ENCODE measurements around the gene PRDM16.

Gene PRDM16

GRCh38 chr1:3337798-3338724, 269.1 kb downstream of the PRDM16 start:
- Histone ChIP-seq H3K36me3 (ENCODE audit: control insufficient read depth in 2 of 2, insufficient read depth in 2 of 2, low read length in 2 of 2) (no peaks in the 10 kb centered on the region), H3K4me3 (ENCODE audit: low read length in 2 of 2) (no peak overlapping the region), H3K27ac (ENCODE audit: low read length) (no peak overlapping the region), H3K4me1 (ENCODE audit: control insufficient read depth, insufficient read depth, low read length) (peaks cover 8% of the 10 kb centered on the region), H3K9ac (ENCODE audit: low read length in 2 of 2) (no peak overlapping the region), H3K9me3 (ENCODE audit: control insufficient read depth in 2 of 2, low read length in 2 of 2) (peaks cover 0 to 2% of the 10 kb centered on the region in 2 donors), H3K27me3 (ENCODE audit: control insufficient read depth in 1 of 2, insufficient read depth in 2 of 2, low read length in 2 of 2) (no peaks in the 10 kb centered on the region)

GRCh38 chr1:3338725-3339070, 269.7 kb downstream of the PRDM16 start:
- no peak overlapping the region for H3K9ac ChIP-seq (ENCODE audit: low read length in 2 of 2)

GRCh38 chr1:3339856-3340255, 270.9 kb downstream of the PRDM16 start:
- H3K9ac ChIP-seq (ENCODE audit: low read length in 2 of 2), result no peak overlapping the region
- no peak overlapping the region for H3K27ac ChIP-seq (ENCODE audit: low read length)
- peaks cover 2% of the 10 kb centered on the region in 2 donors for H3K9me3 ChIP-seq (ENCODE audit: control insufficient read depth in 2 of 2, low read length in 2 of 2)
- H3K4me1 ChIP-seq (ENCODE audit: control insufficient read depth, insufficient read depth, low read length), result peaks cover 1% of the 10 kb centered on the region
- H3K36me3 ChIP-seq (ENCODE audit: control insufficient read depth in 2 of 2, insufficient read depth in 2 of 2, low read length in 2 of 2), result no peaks in the 10 kb centered on the region
- H3K27me3 ChIP-seq (ENCODE audit: control insufficient read depth in 1 of 2, insufficient read depth in 2 of 2, low read length in 2 of 2), result no peaks in the 10 kb centered on the region
- no peak overlapping the region for H3K4me3 ChIP-seq (ENCODE audit: low read length in 2 of 2)

More at GRCh38 chr1:3338725-3339070, 269.7 kb downstream of the PRDM16 start:
- H3K4me1 ChIP-seq (ENCODE audit: control insufficient read depth, insufficient read depth, low read length), result peaks cover 8% of the 10 kb centered on the region
- H3K4me3 ChIP-seq (ENCODE audit: low read length in 2 of 2), result no peak overlapping the region
- H3K27me3 ChIP-seq (ENCODE audit: control insufficient read depth in 1 of 2, insufficient read depth in 2 of 2, low read length in 2 of 2), result no peaks in the 10 kb centered on the region
- no peaks in the 10 kb centered on the region for H3K36me3 ChIP-seq (ENCODE audit: control insufficient read depth in 2 of 2, insufficient read depth in 2 of 2, low read length in 2 of 2)
- no peak overlapping the region for H3K27ac ChIP-seq (ENCODE audit: low read length)
- H3K9me3 ChIP-seq (ENCODE audit: control insufficient read depth in 2 of 2, low read length in 2 of 2), result peaks cover 2% of the 10 kb centered on the region in 2 donors

- no peaks in the 10 kb centered on the region for H3K27me3 ChIP-seq (ENCODE audit: control insufficient read depth in 1 of 2, insufficient read depth in 2 of 2, low read length in 2 of 2)
These were observed 271.7 kb downstream of the PRDM16 start for GRCh38 chr1:3340548-3341235.

GRCh38 chr1:3341236-3341994, 272.4 kb downstream of the PRDM16 start:
- Histone ChIP-seq H3K9me3 (ENCODE audit: control insufficient read depth in 2 of 2, low read length in 2 of 2) (peaks cover 2% of the 10 kb centered on the region in 2 donors), H3K9ac (ENCODE audit: low read length in 2 of 2) (no peak overlapping the region), H3K27ac (ENCODE audit: low read length) (no peak overlapping the region), H3K27me3 (ENCODE audit: control insufficient read depth in 1 of 2, insufficient read depth in 2 of 2, low read length in 2 of 2) (no peaks in the 10 kb centered on the region), H3K4me1 (ENCODE audit: control insufficient read depth, insufficient read depth, low read length) (no peaks in the 10 kb centered on the region), H3K36me3 (ENCODE audit: control insufficient read depth in 2 of 2, insufficient read depth in 2 of 2, low read length in 2 of 2) (no peaks in the 10 kb centered on the region), H3K4me3 (ENCODE audit: low read length in 2 of 2) (no peak overlapping the region)

More at GRCh38 chr1:3340548-3341235, 271.7 kb downstream of the PRDM16 start:
- Histone ChIP-seq H3K9ac (ENCODE audit: low read length in 2 of 2) (no peak overlapping the region), H3K4me1 (ENCODE audit: control insufficient read depth, insufficient read depth, low read length) (no peaks in the 10 kb centered on the region), H3K27ac (ENCODE audit: low read length) (no peak overlapping the region), H3K4me3 (ENCODE audit: low read length in 2 of 2) (no peak overlapping the region), H3K9me3 (ENCODE audit: control insufficient read depth in 2 of 2, low read length in 2 of 2) (peaks cover 2% of the 10 kb centered on the region in 2 donors), H3K36me3 (ENCODE audit: control insufficient read depth in 2 of 2, insufficient read depth in 2 of 2, low read length in 2 of 2) (no peaks in the 10 kb centered on the region)

GRCh38 chr1:3342960-3343359, 274.0 kb downstream of the PRDM16 start:
- Histone ChIP-seq H3K4me3 (ENCODE audit: low read length in 2 of 2) (no peak overlapping the region), H3K4me1 (ENCODE audit: control insufficient read depth, insufficient read depth, low read length) (no peaks in the 10 kb centered on the region), H3K9me3 (ENCODE audit: control insufficient read depth in 2 of 2, low read length in 2 of 2) (peaks cover 2% of the 10 kb centered on the region in 2 donors), H3K27ac (ENCODE audit: low read length) (no peak overlapping the region), H3K27me3 (ENCODE audit: control insufficient read depth in 1 of 2, insufficient read depth in 2 of 2, low read length in 2 of 2) (no peaks in the 10 kb centered on the region), H3K36me3 (ENCODE audit: control insufficient read depth in 2 of 2, insufficient read depth in 2 of 2, low read length in 2 of 2) (no peaks in the 10 kb centered on the region), H3K9ac (ENCODE audit: low read length in 2 of 2) (no peak overlapping the region)

- Histone ChIP-seq H3K27ac (ENCODE audit: low read length) (no peak overlapping the region), H3K4me1 (ENCODE audit: control insufficient read depth, insufficient read depth, low read length) (peaks cover 7% of the 10 kb centered on the region), H3K4me3 (ENCODE audit: low read length in 2 of 2) (no peak overlapping the region), H3K27me3 (ENCODE audit: control insufficient read depth in 1 of 2, insufficient read depth in 2 of 2, low read length in 2 of 2) (no peaks in the 10 kb centered on the region), H3K9ac (ENCODE audit: low read length in 2 of 2) (no peak overlapping the region), H3K36me3 (ENCODE audit: control insufficient read depth in 2 of 2, insufficient read depth in 2 of 2, low read length in 2 of 2) (no peaks in the 10 kb centered on the region), H3K9me3 (ENCODE audit: control insufficient read depth in 2 of 2, low read length in 2 of 2) (peaks cover 2% of the 10 kb centered on the region in 2 donors)
These were observed 275.4 kb downstream of the PRDM16 start for GRCh38 chr1:3344395-3344794.

- no peaks in the 10 kb centered on the region for H3K27me3 ChIP-seq (ENCODE audit: control insufficient read depth in 1 of 2, insufficient read depth in 2 of 2, low read length in 2 of 2)
- H3K9me3 ChIP-seq (ENCODE audit: control insufficient read depth in 2 of 2, low read length in 2 of 2), result peaks cover 2% of the 10 kb centered on the region in 2 donors
- H3K4me1 ChIP-seq (ENCODE audit: control insufficient read depth, insufficient read depth, low read length), result peaks cover 21% of the 10 kb centered on the region
- no peaks in the 10 kb centered on the region for H3K36me3 ChIP-seq (ENCODE audit: control insufficient read depth in 2 of 2, insufficient read depth in 2 of 2, low read length in 2 of 2)
- no peak overlapping the region for H3K27ac ChIP-seq (ENCODE audit: low read length)
- no peak overlapping the region for H3K4me3 ChIP-seq (ENCODE audit: low read length in 2 of 2)
- H3K9ac ChIP-seq (ENCODE audit: low read length in 2 of 2), result no peak overlapping the region
These were observed 276.8 kb downstream of the PRDM16 start for GRCh38 chr1:3345792-3346191.

GRCh38 chr1:3346478-3346877, 277.5 kb downstream of the PRDM16 start:
- H3K36me3 ChIP-seq (ENCODE audit: control insufficient read depth in 2 of 2, insufficient read depth in 2 of 2, low read length in 2 of 2), result no peaks in the 10 kb centered on the region
- H3K4me1 ChIP-seq (ENCODE audit: control insufficient read depth, insufficient read depth, low read length), result peaks cover 26% of the 10 kb centered on the region
- no peak overlapping the region for H3K9ac ChIP-seq (ENCODE audit: low read length in 2 of 2)
- H3K27ac ChIP-seq (ENCODE audit: low read length), result no peak overlapping the region
- no peaks in the 10 kb centered on the region for H3K27me3 ChIP-seq (ENCODE audit: control insufficient read depth in 1 of 2, insufficient read depth in 2 of 2, low read length in 2 of 2)
- H3K4me3 ChIP-seq (ENCODE audit: low read length in 2 of 2), result no peak overlapping the region
- peaks cover 2% of the 10 kb centered on the region in 2 donors for H3K9me3 ChIP-seq (ENCODE audit: control insufficient read depth in 2 of 2, low read length in 2 of 2)

- Histone ChIP-seq H3K4me3 (ENCODE audit: low read length in 2 of 2) (no peak overlapping the region), H3K36me3 (ENCODE audit: control insufficient read depth in 2 of 2, insufficient read depth in 2 of 2, low read length in 2 of 2) (no peaks in the 10 kb centered on the region), H3K27ac (ENCODE audit: low read length) (no peak overlapping the region), H3K4me1 (ENCODE audit: control insufficient read depth, insufficient read depth, low read length) (peaks cover 36% of the 10 kb centered on the region), H3K27me3 (ENCODE audit: control insufficient read depth in 1 of 2, insufficient read depth in 2 of 2, low read length in 2 of 2) (no peaks in the 10 kb centered on the region), H3K9me3 (ENCODE audit: control insufficient read depth in 2 of 2, low read length in 2 of 2) (peaks cover 0 to 2% of the 10 kb centered on the region in 2 donors), H3K9ac (ENCODE audit: low read length in 2 of 2) (no peak overlapping the region)
These were observed 278.4 kb downstream of the PRDM16 start for GRCh38 chr1:3347257-3348020.
